22Rv1 (cell line): ENCODE data around the gene ONECUT3.

ENCODE experiments used
- ZFX ChIP-seq: fragments of 450-650 bp; IDR thresholded peaks from 2 replicates; pipeline ENCODE4 v1.6.1; 2017; ENCODE audit warnings: antibody characterized with exemption, borderline replicate concordance
- TF ChIP-seq, protein P1 (sequence below): fragments of 450-650 bp; IDR thresholded peaks from 2 replicates; pipeline ENCODE4 v1.5.1; 2017; ENCODE audit warnings: mild to moderate bottlenecking

GRCh38 chr19:1765232-1765903 lies 12.1 kb downstream of the ONECUT3 start:
- TF ChIP-seq, protein P1, sequence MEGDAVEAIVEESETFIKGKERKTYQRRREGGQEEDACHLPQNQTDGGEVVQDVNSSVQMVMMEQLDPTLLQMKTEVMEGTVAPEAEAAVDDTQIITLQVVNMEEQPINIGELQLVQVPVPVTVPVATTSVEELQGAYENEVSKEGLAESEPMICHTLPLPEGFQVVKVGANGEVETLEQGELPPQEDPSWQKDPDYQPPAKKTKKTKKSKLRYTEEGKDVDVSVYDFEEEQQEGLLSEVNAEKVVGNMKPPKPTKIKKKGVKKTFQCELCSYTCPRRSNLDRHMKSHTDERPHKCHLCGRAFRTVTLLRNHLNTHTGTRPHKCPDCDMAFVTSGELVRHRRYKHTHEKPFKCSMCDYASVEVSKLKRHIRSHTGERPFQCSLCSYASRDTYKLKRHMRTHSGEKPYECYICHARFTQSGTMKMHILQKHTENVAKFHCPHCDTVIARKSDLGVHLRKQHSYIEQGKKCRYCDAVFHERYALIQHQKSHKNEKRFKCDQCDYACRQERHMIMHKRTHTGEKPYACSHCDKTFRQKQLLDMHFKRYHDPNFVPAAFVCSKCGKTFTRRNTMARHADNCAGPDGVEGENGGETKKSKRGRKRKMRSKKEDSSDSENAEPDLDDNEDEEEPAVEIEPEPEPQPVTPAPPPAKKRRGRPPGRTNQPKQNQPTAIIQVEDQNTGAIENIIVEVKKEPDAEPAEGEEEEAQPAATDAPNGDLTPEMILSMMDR: no peak
- TF ChIP-seq ZFX: no peak
